K562 (cell line): Measurements from ENCODE around the gene MPPED1. TPM values are rescaled to one million over a fixed set of nuclear protein-coding genes. Genes with fewer than 3 reads are reported as not detected.

Source experiments
- ATAC-seq: fragments of 200-7000 bp; cut with Tn5 transposase; 3 replicates; pipeline ENCODE4 v1.9.1; 2020; ENCODE audit warnings: moderate library complexity
- BruUV-seq: library from RNA; stranded (reverse); fragments of 400-500 nt; replicated peaks from 2 replicates; lab custom pipeline; 2021; lab: Mats Ljungman, UMichigan
- CTCF ChIA-PET: fragments of 300-600 bp; formaldehyde crosslinking; extraction: SDS; loops from one replicate; lab custom pipeline; 2021; ENCODE audit warnings: low intra/inter-chr PET ratio; lab: Yijun Ruan, JAX
- POLR2A ChIA-PET: fragments of 300-600, 350-650 bp; sonication (Branson Sonifier 250); formaldehyde crosslinking; extraction: SDS; loops from one replicate; lab custom pipeline; 2021; ENCODE audit warnings: antibody characterized with exemption, inconsistent platforms; lab: Yijun Ruan, JAX
- DNase-seq, 4 experiments: peaks; one replicate each; pipeline versions ENCODE4 v3.0.0 to v3.0.0-alpha.2; 2011 to 2018; ENCODE audit warnings: low spot score in 3 of 4, mixed read lengths in 3 of 4; ENCODE audit errors: extremely low read depth in 1 of 4
- FAIRE-seq: peaks from 2 replicates; lab custom pipeline; 2011; peaks lifted over from hg19 to GRCh38; lab: Jason Lieb, UNC
- H2AFZ ChIP-seq: 2 replicates; pipeline ENCODE4 v1.6.0; 2011; ENCODE audit warnings: low read depth, low read length, control low read depth, inconsistent platforms
- H3K27ac ChIP-seq: fragments of 200-600 bp; 3 replicates; pipeline ENCODE4 v1.8.0; 2011; ENCODE audit warnings: low read depth, mild to moderate bottlenecking, control low read depth, inconsistent platforms, low read length, moderate library complexity, mixed read lengths; ENCODE audit errors: extremely low read depth
- H3K27me3 ChIP-seq, 2 experiments: fragments of 300-600 bp in 1 of 2; 2 replicates in 1 of 2; 3 replicates in 1 of 2; pipeline versions ENCODE4 v1.6.0 to v1.8.0; 2011; ENCODE audit warnings: inconsistent platforms in 2 of 2, low read length in 2 of 2, mild to moderate bottlenecking in 1 of 2, mixed read lengths in 1 of 2, moderate library complexity in 1 of 2; ENCODE audit not compliant: control insufficient read depth in 2 of 2, insufficient read depth in 2 of 2
- H3K36me3 ChIP-seq: fragments of 300-600 bp; 3 replicates; pipeline ENCODE4 v1.8.0; 2011; ENCODE audit warnings: mild to moderate bottlenecking, low read length, inconsistent platforms; ENCODE audit not compliant: control insufficient read depth, insufficient read depth
- H3K4me1 ChIP-seq, 2 experiments: fragments of 200-600 bp in 1 of 2; replicated peaks in 1 of 2; 2 replicates in 1 of 2; 3 replicates in 1 of 2; pipeline versions ENCODE4 v1.5.1 to v1.8.0; 2011; ENCODE audit warnings: inconsistent platforms in 2 of 2, low read length in 2 of 2, mild to moderate bottlenecking in 1 of 2, mixed read lengths in 1 of 2, moderate library complexity in 1 of 2; ENCODE audit not compliant: control insufficient read depth in 2 of 2, insufficient read depth in 2 of 2
- H3K4me2 ChIP-seq: 2 replicates; pipeline ENCODE4 v1.6.1; 2011; ENCODE audit warnings: low read length, control low read depth, inconsistent platforms, mixed read lengths; ENCODE audit not compliant: insufficient read depth
- H3K4me3 ChIP-seq: fragments of 200-600 bp; sonication (generic), shearing (Covaris generic); 2 replicates; pipeline ENCODE4 v1.5.1; 2016; ENCODE audit warnings: control low read depth, inconsistent platforms
- H3K79me2 ChIP-seq: fragments of 200-600 bp; 3 replicates; pipeline ENCODE4 v1.8.0; 2011; ENCODE audit warnings: low read length, inconsistent platforms; ENCODE audit not compliant: control insufficient read depth, insufficient read depth
- H3K9ac ChIP-seq, 2 experiments: 2 replicates each; pipeline versions ENCODE4 v1.6.0 to v1.6.1; 2011; ENCODE audit warnings: low read depth in 2 of 2, low read length in 2 of 2, control low read depth in 1 of 2, inconsistent platforms in 1 of 2, mild to moderate bottlenecking in 1 of 2, mixed read lengths in 1 of 2; ENCODE audit not compliant: insufficient read depth in 1 of 2
- H3K9me1 ChIP-seq: one replicate; pipeline ENCODE4 v1.6.0; 2011; ENCODE audit warnings: inconsistent platforms, mild to moderate bottlenecking, low read length, moderate library complexity; ENCODE audit not compliant: control insufficient read depth, insufficient read depth
- H3K9me3 ChIP-seq: replicated peaks from 2 replicates; pipeline ENCODE4 v1.5.1; 2011; ENCODE audit warnings: low read depth, low read length, inconsistent platforms; ENCODE audit not compliant: control insufficient read depth, insufficient read depth
- H4K20me1 ChIP-seq: replicated peaks from 2 replicates; pipeline ENCODE4 v1.6.1; 2011; ENCODE audit warnings: low read length, inconsistent platforms, mixed read lengths; ENCODE audit not compliant: control insufficient read depth, insufficient read depth
- BCL6 ChIP-seq: fragments of 250-450 bp; sonication (Bioruptor Pico); IDR thresholded peaks from 2 replicates; pipeline ENCODE4 v1.4.0; 2020
- BDP1 ChIP-seq: IDR thresholded peaks from 3 replicates; pipeline ENCODE4 v1.6.1; 2011; ENCODE audit not compliant: insufficient read length, insufficient read depth
- ELF4 ChIP-seq: fragments of 450-650 bp; formaldehyde crosslinking; IDR thresholded peaks from 2 replicates; pipeline ENCODE4 v1.4.0; 2022; ENCODE audit warnings: missing genetic modification characterization
- MNT ChIP-seq, 2 experiments: fragments of 450-650 bp; conservative IDR thresholded peaks; 2 replicates each; pipeline ENCODE4 v1.6.1; 2017; ENCODE audit warnings: mild to moderate bottlenecking in 2 of 2, moderate library complexity in 2 of 2
- PATZ1 ChIP-seq: fragments of 250-450 bp; sonication (Bioruptor Pico); IDR thresholded peaks from 2 replicates; pipeline ENCODE4 v1.5.0; 2020; ENCODE audit warnings: mild to moderate bottlenecking, borderline replicate concordance
- PPARD ChIP-seq: fragments of 250-450 bp; sonication (Bioruptor Pico); IDR thresholded peaks from 2 replicates; pipeline ENCODE4 v1.8.0; 2022; ENCODE audit warnings: inconsistent platforms, mild to moderate bottlenecking, moderate library complexity
- RFX1 ChIP-seq: fragments of 450-650 bp; IDR thresholded peaks from 2 replicates; pipeline ENCODE4 v1.6.1; 2016; ENCODE audit warnings: mild to moderate bottlenecking, moderate library complexity
- TAL1 ChIP-seq: fragments of 450-650 bp; IDR thresholded peaks from 2 replicates; pipeline ENCODE4 v1.6.1; 2016; ENCODE audit warnings: mild to moderate bottlenecking
- THRAP3 ChIP-seq: fragments of 450-650 bp; IDR thresholded peaks from 2 replicates; pipeline ENCODE4 v1.6.1; 2016; ENCODE audit warnings: mild to moderate bottlenecking, inconsistent platforms, borderline replicate concordance
- USF2 ChIP-seq: sonication (generic); formaldehyde crosslinking; IDR thresholded peaks from 2 replicates; pipeline ENCODE4 v1.5.0; 2020; ENCODE audit warnings: missing genetic modification reagents
- ZNF609 ChIP-seq: sonication (generic); formaldehyde crosslinking; IDR thresholded peaks from 2 replicates; pipeline ENCODE4 v1.8.1; 2023; ENCODE audit warnings: missing genetic modification reagents, mild to moderate bottlenecking, borderline replicate concordance
- ZNF766 ChIP-seq: fragments of 200-800 bp; sonication (Bioruptor generic); conservative IDR thresholded peaks from 2 replicates; pipeline ENCODE4 v1.6.1; 2016; ENCODE audit warnings: missing genetic modification characterization, missing compliant biosample characterization
- ZNF778 ChIP-seq: fragments of 450-650 bp; formaldehyde crosslinking; IDR thresholded peaks from 2 replicates; pipeline ENCODE4 v1.4.0; 2020; ENCODE audit warnings: mild to moderate bottlenecking, moderate library complexity
- WGBS: fragments of 100-300 bp; shearing (Covaris generic); methylation state at CpG from one replicate; pipeline ENCODE4 v1.1.6; 2016; ENCODE audit warnings: low coverage, mixed read lengths; ENCODE audit not compliant: insufficient coverage; ENCODE audit errors: missing lambda C conversion rate; 5-methylcytosine and 5-hydroxymethylcytosine counted together
- in situ Hi-C: fragments of 300-500 bp; cut with MboI; formaldehyde crosslinking; loops from 4 replicates; pipeline ENCODE4 v1.15.0; 2018; ENCODE audit warnings: inconsistent platforms, mixed read lengths
- intact Hi-C: fragments of 100-400 bp; cut with micrococcal nuclease; formaldehyde crosslinking; loops from 2 replicates; pipeline ENCODE4 v1.14.2; 2022
- polyA plus RNA-seq, 8 experiments: library from polyadenylated mRNA; depleted of rRNA in 4 of 8; stranded (reverse) in 5 of 8; unstranded in 3 of 8; fragments of >200 nt; fragmentation: Nextera tagmentation in 2 of 8; fragmentation: Illumina TruSeq in 1 of 8; extraction: Ambion mirVana in 2 of 8; extraction: Trizol in 1 of 8; gene quantifications; 2 replicates each; pipeline versions ENCODE4 v1.2.1 to v1.2.3, GENCODE V29; 2011 to 2014; ENCODE audit warnings: inconsistent platforms in 1 of 8, missing spikeins in 1 of 8
- total RNA-seq, 7 experiments: library from RNA; depleted of rRNA in 6 of 7; stranded (reverse); fragments of >200 nt in 6 of 7; fragmentation: Illumina TruSeq in 2 of 7; extraction: Trizol in 2 of 7; gene quantifications; 2 replicates each; pipeline versions ENCODE4 v1.2.1 to v1.2.3, GENCODE V29; 2011 to 2021; ENCODE audit warnings: low replicate concordance in 1 of 7

Gene MPPED1
- total and polyA plus RNA-seq, 9 of the 15 experiments (the other 6 are each of a cell fraction or from before 2014, with no cell fraction given), result not detected

GRCh38 chr22:43438666-43439347, 27.0 kb downstream of the MPPED1 start:
- ATAC-seq (no peak), DNase-seq (no peak), FAIRE-seq (no peak)
- intact Hi-C loops, result no loop called here
- no peak overlapping the region for H3K9ac ChIP-seq
- WGBS, result 2% methylated on average over 10 of the region's 17 CpGs
- no peak for TF ChIP-seq TAL1
- no peak for TF ChIP-seq BCL6 (CRISPR knock-in tag)
- TF ChIP-seq THRAP3, result no peak
- TF ChIP-seq MNT (conservative IDR thresholded peaks at IDR 0.05), result no peak
- no peak for TF ChIP-seq PATZ1 (CRISPR knock-in tag)
- TF ChIP-seq USF2 (CRISPR knock-in tag), result no peak
- no peak for TF ChIP-seq ELF4
- TF ChIP-seq ZNF778 (CRISPR knock-in tag), result no peak
- TF ChIP-seq ZNF609, result no peak
- TF ChIP-seq PPARD (CRISPR knock-in tag), result no peak
- TF ChIP-seq BDP1, result no peak
- TF ChIP-seq RFX1, result no peak
- no peak for TF ChIP-seq ZNF766 (CRISPR knock-in tag)
- H3K27me3 ChIP-seq, result peaks cover 0 to 24% of the 10 kb centered on the region in 2 experiments; a peak in 2 of 5 replicates
- no peaks in the 10 kb centered on the region for H3K79me2 ChIP-seq
- H3K36me3 ChIP-seq, result no peaks in the 10 kb centered on the region
- no TSS peak for BruUV-seq
- H3K9me3 ChIP-seq, result no peaks in the 10 kb centered on the region
- POLR2A ChIA-PET, result interaction anchor here (0.6 kb wide), 2 partner anchors 18 to 1763 kb away, joined by 3 to 4 read pairs; no protein-coding TSS in a partner anchor
- no peaks in the 10 kb centered on the region; a peak in 1 of 5 replicates for H3K4me1 ChIP-seq
- H4K20me1 ChIP-seq, result no peaks in the 10 kb centered on the region
- no peaks in the 10 kb centered on the region for H3K9me1 ChIP-seq
- H3K4me2 ChIP-seq, result no peak overlapping the region
- H3K4me3 ChIP-seq, result no peak overlapping the region
- CTCF ChIA-PET, result no interaction called here
- in situ Hi-C loops, result no loop called here
- H2AFZ ChIP-seq, result no peak overlapping the region
- no peak overlapping the region for H3K27ac ChIP-seq
